Right cardiac atrium (tissue), 5 donors: ENCODE data around the gene RAI1. TPM values are rescaled to one million over a fixed set of nuclear protein-coding genes. Genes with fewer than 3 reads are reported as not detected.
"Not testable (repeated sequence)": the region's sequence is repeated elsewhere in the genome, so short reads cannot be mapped to it uniquely, and the experiment has no call there.

Experiments
- ATAC-seq, 2 donors: fragments of 200-7000 bp; cut with Tn5 transposase; one replicate each; pipeline versions ENCODE4 v1.8.0 to v1.9.1; 2020; ENCODE audit warnings: moderate library complexity in 2 of 2, mild to moderate bottlenecking in 1 of 2
- DNase-seq, 3 donors: peaks; one replicate each; pipeline ENCODE4 v3.0.0-alpha.2; 2020
- H3K27ac ChIP-seq: one replicate; pipeline ENCODE4 v1.5.1; 2013; ENCODE audit warnings: mild to moderate bottlenecking, low read length, control low read depth, moderate library complexity
- H3K27me3 ChIP-seq: one replicate; pipeline ENCODE4 v1.6.1; 2013; ENCODE audit not compliant: control insufficient read depth, insufficient read depth
- H3K4me1 ChIP-seq: one replicate; pipeline ENCODE4 v1.6.1; 2013; ENCODE audit warnings: low read length; ENCODE audit not compliant: control insufficient read depth, insufficient read depth
- H3K4me3 ChIP-seq: one replicate; pipeline ENCODE4 v1.5.1; 2013; ENCODE audit warnings: low read length, control low read depth
- H3K9me3 ChIP-seq: one replicate; pipeline ENCODE4 v1.6.1; 2013; ENCODE audit warnings: low read length; ENCODE audit not compliant: control insufficient read depth
- WGBS: extraction: QIAGEN DNeasy Blood & Tissue Kit; methylation state at CpG from one replicate; pipeline ENCODE4 v1.1.7; 2013; 5-methylcytosine and 5-hydroxymethylcytosine counted together
- intact Hi-C, 4 donors: fragments of 100-400 bp; cut with DNase I; formaldehyde crosslinking; loops; one replicate each; pipeline versions ENCODE4 v1.11.0 to v1.14.0; 2022 to 2023
- long read RNA-seq, 4 donors: library from polyadenylated mRNA; unstranded; transcript quantifications; one replicate each; pipeline ENCODE4 v2.0.0, GENCODE V29; 2020 to 2021
- polyA plus RNA-seq: library from polyadenylated mRNA; stranded (reverse); fragments of 200-250 nt; gene quantifications from one replicate; pipeline ENCODE4 v1.2.3, GENCODE V29; 2013
- total RNA-seq, 4 donors: library from RNA; stranded (reverse); fragmentation: NEBNext Ultra II Directional; extraction: Animal tissue kit (Norgen Biotek cat#: 25700); gene quantifications; one replicate each; pipeline ENCODE4 v1.2.1, GENCODE V29; 2021
- donor health status: healthy with polysubstance abuse.
- donor health status: DM: no; HTN: yes; CAD: no.
- donor health status: DM: no; HTN: no; CAD: no.
- donor health status: DM: no; HTN: yes; CAD: no; lungs with severe emphysema.
- donor health status: DM: yes; HTN: yes; CAD: no.

Gene RAI1, protein sequence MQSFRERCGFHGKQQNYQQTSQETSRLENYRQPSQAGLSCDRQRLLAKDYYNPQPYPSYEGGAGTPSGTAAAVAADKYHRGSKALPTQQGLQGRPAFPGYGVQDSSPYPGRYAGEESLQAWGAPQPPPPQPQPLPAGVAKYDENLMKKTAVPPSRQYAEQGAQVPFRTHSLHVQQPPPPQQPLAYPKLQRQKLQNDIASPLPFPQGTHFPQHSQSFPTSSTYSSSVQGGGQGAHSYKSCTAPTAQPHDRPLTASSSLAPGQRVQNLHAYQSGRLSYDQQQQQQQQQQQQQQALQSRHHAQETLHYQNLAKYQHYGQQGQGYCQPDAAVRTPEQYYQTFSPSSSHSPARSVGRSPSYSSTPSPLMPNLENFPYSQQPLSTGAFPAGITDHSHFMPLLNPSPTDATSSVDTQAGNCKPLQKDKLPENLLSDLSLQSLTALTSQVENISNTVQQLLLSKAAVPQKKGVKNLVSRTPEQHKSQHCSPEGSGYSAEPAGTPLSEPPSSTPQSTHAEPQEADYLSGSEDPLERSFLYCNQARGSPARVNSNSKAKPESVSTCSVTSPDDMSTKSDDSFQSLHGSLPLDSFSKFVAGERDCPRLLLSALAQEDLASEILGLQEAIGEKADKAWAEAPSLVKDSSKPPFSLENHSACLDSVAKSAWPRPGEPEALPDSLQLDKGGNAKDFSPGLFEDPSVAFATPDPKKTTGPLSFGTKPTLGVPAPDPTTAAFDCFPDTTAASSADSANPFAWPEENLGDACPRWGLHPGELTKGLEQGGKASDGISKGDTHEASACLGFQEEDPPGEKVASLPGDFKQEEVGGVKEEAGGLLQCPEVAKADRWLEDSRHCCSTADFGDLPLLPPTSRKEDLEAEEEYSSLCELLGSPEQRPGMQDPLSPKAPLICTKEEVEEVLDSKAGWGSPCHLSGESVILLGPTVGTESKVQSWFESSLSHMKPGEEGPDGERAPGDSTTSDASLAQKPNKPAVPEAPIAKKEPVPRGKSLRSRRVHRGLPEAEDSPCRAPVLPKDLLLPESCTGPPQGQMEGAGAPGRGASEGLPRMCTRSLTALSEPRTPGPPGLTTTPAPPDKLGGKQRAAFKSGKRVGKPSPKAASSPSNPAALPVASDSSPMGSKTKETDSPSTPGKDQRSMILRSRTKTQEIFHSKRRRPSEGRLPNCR (N-terminal part only)
- total RNA-seq (10 to 100 TPM; 18.2 to 26.8 (median 23.4) TPM), polyA plus RNA-seq (18.8 TPM)
- long read RNA-seq, donor 1, full-length matches to known transcripts = 3 of 78 reads
- long read RNA-seq, donor 1, partial matches to known transcripts = 56 of 78 reads
- long read RNA-seq, donor 1, other reads (novel, unspliced or antisense) = 19 of 78 reads
- long read RNA-seq, donor 2, partial matches to known transcripts = 24 of 28 reads
- long read RNA-seq, donor 2, other reads (novel, unspliced or antisense) = 4 of 28 reads
- long read RNA-seq, donor 3, partial matches to known transcripts = 81 of 92 reads
- long read RNA-seq, donor 3, other reads (novel, unspliced or antisense) = 11 of 92 reads
- long read RNA-seq, donor 4, full-length matches to known transcripts = 1 of 36 reads
- long read RNA-seq, donor 4, partial matches to known transcripts = 33 of 36 reads
- long read RNA-seq, donor 4, other reads (novel, unspliced or antisense) = 2 of 36 reads

DNA sequence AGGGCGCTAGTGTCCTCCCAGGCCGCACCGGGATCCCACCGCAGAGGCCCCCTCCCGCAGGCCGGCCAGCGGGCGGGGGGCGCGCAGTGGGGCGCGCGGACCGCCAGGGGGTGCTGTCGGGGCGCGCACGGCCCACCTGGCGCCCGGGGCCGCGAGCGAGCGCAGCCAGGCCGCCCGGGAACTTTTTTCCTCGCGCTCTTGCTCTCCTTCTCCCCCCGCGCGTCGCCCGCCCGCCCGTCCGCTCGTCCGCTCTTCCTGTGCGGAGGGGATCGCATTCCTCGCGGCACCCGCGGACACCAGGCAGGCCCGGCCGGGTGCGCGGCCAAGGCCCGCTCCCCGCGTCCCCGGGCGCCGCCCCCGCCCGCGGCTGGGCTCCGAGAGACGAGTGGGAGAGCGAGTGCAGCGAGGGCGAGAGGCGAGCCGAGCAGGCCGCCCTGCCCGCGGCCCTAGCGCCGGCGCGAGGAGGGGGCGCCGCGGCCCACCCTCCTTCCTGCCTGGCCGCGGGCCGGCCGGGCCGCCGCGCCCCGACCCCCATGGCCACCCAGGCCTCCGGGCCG, at the start of gene RAI1:
Gene RAI1, plus strand, starts transcription at position 272 of the 557 bp plus-strand sequence. CDS start 111,491 bp downstream, outside the sequence.
- Histone ChIP-seq H3K27me3 (no peaks in the 10 kb centered on the region), H3K27ac (peak within 1 kb of the TSS; percentile 88), H3K9me3 (no peaks in the 10 kb centered on the region), H3K4me1 (peaks cover 14% of the 10 kb centered on the region), H3K4me3 (peak within 1 kb of the TSS; percentile 98)
- intact Hi-C loops = loop anchor here in 3 of 4 donors (5.0 to 10.0 kb wide), 7 partner anchors 104 to 356 kb away; partner anchors contain the start of genes ATPAF2 (in 2 of the 3) and GID4 (in 2 of the 3)
- WGBS = under 1% methylated on average over 84 of the region's 84 CpGs
- ATAC-seq = peak; percentile 45 to 70
- peak; percentile 84 to 92 (median 92) for DNase-seq

DNA sequence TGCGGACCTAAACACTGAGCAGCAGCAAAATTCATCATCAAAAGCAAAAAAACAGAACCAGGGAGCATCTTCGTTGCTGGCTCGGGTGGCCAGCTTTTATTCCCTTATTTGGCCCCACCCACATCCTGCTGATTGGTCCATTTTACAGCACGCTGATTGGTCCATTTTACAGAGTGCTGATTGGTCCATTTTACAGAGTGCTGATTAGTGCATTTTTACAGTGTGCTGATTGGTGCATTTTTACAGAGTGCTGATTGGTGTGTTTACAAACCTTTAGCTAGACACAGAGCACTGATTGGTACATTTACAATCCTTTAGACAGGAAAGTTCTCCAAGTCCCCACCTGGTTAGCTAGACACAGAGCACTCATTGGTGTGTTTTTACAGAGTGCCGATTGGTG, 48.6 kb upstream of the RAI1 start:
- H3K4me3 ChIP-seq, ATAC-seq, H3K27me3 ChIP-seq, H3K9me3 ChIP-seq, H3K27ac ChIP-seq, intact Hi-C loops, H3K4me1 ChIP-seq, DNase-seq: not testable (repeated sequence)
- WGBS = 88% methylated on average over 5 of the region's 5 CpGs

DNA sequence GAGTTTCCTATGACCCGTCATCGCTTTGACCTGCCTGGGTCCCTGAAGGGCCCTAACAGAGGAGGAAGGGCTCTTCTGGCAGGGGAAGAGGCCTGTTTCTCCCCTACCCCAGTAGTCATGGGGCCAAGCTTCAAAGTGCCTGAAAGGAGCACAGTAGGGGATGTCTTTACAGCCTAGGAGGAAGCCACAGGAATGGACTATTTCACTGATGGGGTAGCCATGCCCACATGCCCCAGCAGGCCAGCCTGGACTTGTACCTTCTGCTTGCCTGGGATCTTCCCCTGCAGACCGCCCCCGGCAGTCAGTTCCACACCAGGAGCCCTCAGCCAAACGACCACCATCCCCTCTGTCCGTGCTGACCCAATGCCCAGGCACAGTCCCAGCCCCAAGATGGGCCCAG, 47.9 kb upstream of the RAI1 start:
- Histone ChIP-seq H3K9me3 (no peaks in the 10 kb centered on the region), H3K4me3 (no peak overlapping the region), H3K27ac (no peak overlapping the region), H3K27me3 (no peaks in the 10 kb centered on the region), H3K4me1 (no peaks in the 10 kb centered on the region)
- no peak for ATAC-seq
- WGBS = 82% methylated on average over 6 of the region's 6 CpGs
- no peak for DNase-seq
- intact Hi-C loops = no loop called here

DNA sequence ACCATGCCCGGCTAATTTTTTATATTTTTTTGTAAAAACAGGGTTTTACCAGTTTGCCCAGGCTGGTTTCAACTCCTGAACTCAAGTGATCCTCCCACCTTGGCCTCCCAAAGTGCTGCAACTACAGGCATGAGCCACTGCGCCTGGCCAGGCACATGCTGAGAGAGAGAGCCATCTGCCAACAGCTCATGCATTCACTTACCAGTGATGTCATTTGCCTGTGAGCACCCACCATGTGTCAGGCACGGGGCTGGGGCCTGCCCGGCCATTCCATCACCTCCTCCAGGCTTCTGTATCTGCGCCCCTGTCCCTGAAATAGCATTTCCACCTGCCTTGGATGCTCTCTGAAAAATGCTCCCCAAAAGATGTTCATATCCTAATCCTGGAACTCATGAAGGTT, 46.1 kb upstream of the RAI1 start:
- no peak for ATAC-seq
- WGBS = 86% methylated on average over 5 of the region's 5 CpGs
- H3K27ac ChIP-seq = no peak overlapping the region
- H3K9me3 ChIP-seq = no peaks in the 10 kb centered on the region
- H3K27me3 ChIP-seq = no peaks in the 10 kb centered on the region
- no peak for DNase-seq
- H3K4me3 ChIP-seq = no peak overlapping the region
- H3K4me1 ChIP-seq = no peaks in the 10 kb centered on the region
- intact Hi-C loops = loop anchor here in 1 of 4 donors (5.0 kb wide), 1 partner anchor 278 kb away; no protein-coding TSS in a partner anchor

DNA sequence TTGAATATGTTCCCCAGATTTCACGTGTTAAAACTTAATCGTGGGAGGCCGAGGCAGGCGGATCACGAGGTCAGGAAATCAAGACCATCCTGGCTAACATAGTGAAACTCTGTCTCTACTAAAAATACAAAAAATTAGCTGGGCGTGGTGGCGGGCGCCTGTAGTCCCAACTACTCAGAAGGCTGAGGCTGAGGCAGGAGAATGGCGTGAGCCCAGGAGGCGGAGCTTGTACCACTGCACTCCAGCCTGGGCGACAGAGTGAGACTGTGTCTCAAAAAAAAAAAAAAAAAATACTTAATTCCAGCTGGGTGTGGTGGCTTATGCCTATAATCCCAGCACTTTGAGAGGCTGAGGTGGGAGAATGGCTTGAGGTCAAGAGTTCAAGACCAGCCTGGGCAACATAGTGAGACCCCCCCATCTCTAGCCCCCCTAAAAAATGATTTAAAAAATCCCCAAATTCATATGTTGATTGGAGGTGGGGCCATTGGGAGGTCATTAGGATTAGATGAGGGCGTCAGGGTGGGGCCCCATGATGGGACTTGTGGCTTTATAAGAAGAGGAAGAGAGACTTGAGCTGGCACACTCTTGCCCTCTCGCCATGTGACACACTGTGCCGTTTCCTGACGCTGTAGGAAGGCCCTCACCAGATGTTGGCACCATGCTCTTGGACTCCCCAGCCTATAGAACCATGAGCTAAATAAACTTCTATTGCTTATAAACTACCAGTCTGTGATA, 45.6 kb upstream of the RAI1 start:
- H3K27me3 ChIP-seq, H3K9me3 ChIP-seq, ATAC-seq, H3K4me1 ChIP-seq, DNase-seq, H3K4me3 ChIP-seq, H3K27ac ChIP-seq: not testable (repeated sequence)
- 78% methylated on average over 15 of the region's 15 CpGs for WGBS
- intact Hi-C loops = loop anchor here in 1 of 4 donors (5.0 kb wide), 1 partner anchor 278 kb away; no protein-coding TSS in a partner anchor

DNA sequence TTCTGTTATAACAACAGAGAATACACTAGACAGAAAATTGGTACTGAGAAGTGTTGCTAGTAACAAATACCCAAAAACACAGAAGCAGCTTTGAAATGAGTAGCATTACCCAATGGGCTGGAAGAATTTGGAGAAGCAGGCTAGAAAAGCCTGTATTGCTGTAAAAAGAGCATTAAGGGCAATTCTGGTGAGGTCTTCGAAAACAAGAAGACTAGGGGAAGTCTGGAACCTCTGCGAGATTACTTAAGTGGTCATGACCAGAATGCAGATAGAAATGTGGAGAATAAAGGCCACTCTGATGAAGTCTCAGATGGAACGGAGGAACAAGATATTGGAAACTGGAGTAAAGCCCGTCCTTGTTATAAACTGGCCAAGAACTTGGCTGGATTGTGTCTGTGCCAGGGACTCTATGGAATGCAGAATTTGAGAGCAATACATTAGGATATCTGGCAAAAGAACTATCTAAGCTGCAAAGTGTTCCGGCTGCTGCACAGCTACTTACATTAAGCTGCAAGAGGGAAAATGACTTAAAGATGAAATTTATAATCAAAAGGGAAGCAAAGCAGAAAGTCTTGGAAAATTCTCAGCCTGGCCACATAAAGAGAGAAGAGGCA, 44.9 kb upstream of the RAI1 start:
- H3K27me3 ChIP-seq = no peaks in the 10 kb centered on the region

DNA sequence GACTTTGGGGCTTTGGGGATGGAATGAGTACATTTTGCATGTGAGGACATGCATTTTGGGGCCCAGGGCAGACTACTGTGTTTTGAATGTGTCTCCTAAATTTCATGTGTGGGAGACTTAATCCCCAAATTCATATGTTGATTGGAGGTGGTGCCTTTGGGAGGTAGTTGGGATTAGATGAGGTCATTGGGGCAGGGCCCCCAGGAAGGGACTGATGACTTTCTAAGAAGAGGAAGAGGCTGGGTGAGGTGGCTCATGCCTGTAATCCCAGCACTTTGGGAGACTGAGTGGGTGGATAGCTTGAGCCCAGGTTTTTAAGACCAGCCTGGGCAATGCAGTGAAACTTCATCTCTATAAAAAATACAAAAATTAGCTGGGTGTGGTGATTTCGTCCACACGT, 42.8 kb upstream of the RAI1 start:
- ATAC-seq (no peak), DNase-seq (no peak)
- 91% methylated on average over 2 of the region's 2 CpGs for WGBS
- Histone ChIP-seq H3K27me3 (no peaks in the 10 kb centered on the region), H3K27ac (no peak overlapping the region), H3K9me3 (no peaks in the 10 kb centered on the region), H3K4me1 (no peaks in the 10 kb centered on the region), H3K4me3 (no peak overlapping the region)
- intact Hi-C loops = loop anchor here in 1 of 4 donors (5.0 kb wide), 1 partner anchor 281 kb away; no protein-coding TSS in a partner anchor

More for the DNA sequence above, 44.9 kb upstream of the RAI1 start:
- DNase-seq (no peak), ATAC-seq (no peak)
- 46% methylated on average over 5 of the region's 5 CpGs for WGBS
- Histone ChIP-seq H3K4me3 (no peak overlapping the region), H3K27ac (no peak overlapping the region), H3K4me1 (no peaks in the 10 kb centered on the region), H3K9me3 (no peaks in the 10 kb centered on the region)
- intact Hi-C loops = loop anchor here in 1 of 4 donors (5.0 kb wide), 1 partner anchor 279 kb away; no protein-coding TSS in a partner anchor

DNA sequence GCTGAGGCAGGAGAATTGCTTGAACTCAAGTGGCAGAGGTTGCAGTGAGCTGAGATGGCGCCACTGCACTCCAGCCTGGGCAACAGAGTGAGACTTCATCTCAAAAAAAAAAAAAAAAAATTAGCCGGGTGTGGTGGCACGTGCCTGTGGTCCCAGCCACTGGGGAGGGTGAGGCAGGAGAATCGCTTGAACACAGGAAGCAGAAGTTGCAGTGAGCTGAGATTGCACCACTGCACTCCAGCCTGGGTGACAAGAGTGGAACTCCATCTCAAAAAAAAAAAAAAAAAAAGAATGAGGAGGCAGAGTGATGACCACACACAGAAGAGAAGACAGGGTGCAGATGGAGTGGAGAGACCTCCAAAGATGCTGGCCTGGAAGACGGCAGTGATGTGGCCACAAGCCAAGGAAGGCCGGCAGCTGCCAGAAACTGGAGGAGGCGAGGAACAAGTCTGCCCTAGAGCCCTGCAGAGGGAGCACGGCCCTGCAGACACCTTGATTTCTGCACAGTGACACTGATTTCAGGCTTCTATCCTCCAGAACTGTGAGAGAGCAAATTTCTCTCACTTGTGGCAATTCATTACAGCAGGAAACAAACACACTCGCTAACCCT, 41.5 kb upstream of the RAI1 start:
- intact Hi-C loops = loop anchor here in 2 of 4 donors (5.0 kb wide), 2 partner anchors 142 to 282 kb away; partner anchors contain the start of gene RASD1 (in 1 of the 2)
- not testable (repeated sequence) for H3K9me3 ChIP-seq, H3K4me1 ChIP-seq, H3K27ac ChIP-seq, H3K27me3 ChIP-seq, ATAC-seq, H3K4me3 ChIP-seq
- WGBS = 56% methylated on average over 9 of the region's 9 CpGs
- peak in 2 of 3 donors; percentile 33 to 73 for DNase-seq
